ENCODE measurements around the gene KNDC1. TPM values are rescaled to one million over a fixed set of nuclear protein-coding genes. Genes with fewer than 3 reads are reported as not detected.
"Not testable (repeated sequence)": the region's sequence is repeated elsewhere in the genome, so short reads cannot be mapped to it uniquely, and the experiment has no call there.

Gene KNDC1
- total RNA-seq, 2 donors from 2014 or later, result 1.5 to 10.8 TPM

DNA sequence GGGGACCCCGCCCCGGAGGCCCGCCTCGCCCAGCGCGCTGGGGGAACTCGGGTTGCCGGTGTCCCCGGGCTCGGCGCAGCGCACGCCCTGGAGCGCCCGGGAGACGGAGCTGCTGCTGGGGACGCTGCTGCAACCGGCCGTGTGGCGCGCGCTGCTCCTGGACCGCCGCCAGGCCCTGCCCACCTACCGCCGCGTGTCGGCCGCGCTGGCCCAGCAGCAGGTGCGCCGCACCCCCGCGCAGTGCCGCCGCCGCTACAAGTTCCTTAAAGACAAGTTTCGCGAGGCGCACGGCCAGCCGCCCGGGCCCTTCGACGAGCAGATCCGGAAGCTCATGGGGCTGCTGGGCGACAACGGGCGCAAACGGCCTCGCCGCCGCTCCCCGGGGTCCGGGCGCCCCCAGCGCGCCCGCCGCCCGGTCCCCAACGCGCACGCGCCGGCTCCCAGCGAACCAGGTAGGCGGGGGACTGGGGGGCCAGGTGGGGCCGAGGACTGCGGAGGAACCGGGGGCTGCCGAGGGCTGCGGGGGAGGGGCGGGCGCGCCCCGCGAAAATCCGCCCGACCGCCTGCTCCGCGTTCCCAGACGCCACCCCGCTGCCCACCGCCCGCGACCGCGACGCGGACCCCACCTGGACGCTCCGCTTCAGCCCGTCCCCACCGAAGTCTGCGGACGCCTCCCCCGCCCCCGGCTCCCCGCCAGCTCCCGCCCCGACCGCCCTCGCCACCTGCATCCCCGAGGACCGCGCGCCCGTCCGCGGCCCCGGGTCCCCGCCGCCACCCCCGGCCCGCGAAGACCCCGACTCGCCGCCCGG, 70.6 kb downstream of the KNDC1 start:
- Histone ChIP-seq H3K9me3 (no peaks in the 10 kb centered on the region), H3K4me3 (peak overlapping the region in 1 of 2 donors; percentile 15), H3K36me3 (no peaks in the 10 kb centered on the region), H3K27me3 (replicated peaks; ENCODE audit: insufficient read depth) (peaks cover 33% of the 10 kb centered on the region), H3K27ac (no peak overlapping the region), H3K4me1 (replicated peaks) (no peaks in the 10 kb centered on the region)
- TF ChIP-seq, protein P1, sequence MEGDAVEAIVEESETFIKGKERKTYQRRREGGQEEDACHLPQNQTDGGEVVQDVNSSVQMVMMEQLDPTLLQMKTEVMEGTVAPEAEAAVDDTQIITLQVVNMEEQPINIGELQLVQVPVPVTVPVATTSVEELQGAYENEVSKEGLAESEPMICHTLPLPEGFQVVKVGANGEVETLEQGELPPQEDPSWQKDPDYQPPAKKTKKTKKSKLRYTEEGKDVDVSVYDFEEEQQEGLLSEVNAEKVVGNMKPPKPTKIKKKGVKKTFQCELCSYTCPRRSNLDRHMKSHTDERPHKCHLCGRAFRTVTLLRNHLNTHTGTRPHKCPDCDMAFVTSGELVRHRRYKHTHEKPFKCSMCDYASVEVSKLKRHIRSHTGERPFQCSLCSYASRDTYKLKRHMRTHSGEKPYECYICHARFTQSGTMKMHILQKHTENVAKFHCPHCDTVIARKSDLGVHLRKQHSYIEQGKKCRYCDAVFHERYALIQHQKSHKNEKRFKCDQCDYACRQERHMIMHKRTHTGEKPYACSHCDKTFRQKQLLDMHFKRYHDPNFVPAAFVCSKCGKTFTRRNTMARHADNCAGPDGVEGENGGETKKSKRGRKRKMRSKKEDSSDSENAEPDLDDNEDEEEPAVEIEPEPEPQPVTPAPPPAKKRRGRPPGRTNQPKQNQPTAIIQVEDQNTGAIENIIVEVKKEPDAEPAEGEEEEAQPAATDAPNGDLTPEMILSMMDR (IDR thresholded peaks at IDR 0.05), result no peak
- no peak for TF ChIP-seq POLR2AphosphoS5 (IDR thresholded peaks at IDR 0.05)
- TF ChIP-seq POLR2A (IDR thresholded peaks at IDR 0.05), result no peak
- no peak for DNase-seq (ENCODE audit: low spot score)
- 1% methylated on average over 52 of the region's 122 CpGs for WGBS
- intact Hi-C loops (cut with DNase I), result no loop called here

DNA sequence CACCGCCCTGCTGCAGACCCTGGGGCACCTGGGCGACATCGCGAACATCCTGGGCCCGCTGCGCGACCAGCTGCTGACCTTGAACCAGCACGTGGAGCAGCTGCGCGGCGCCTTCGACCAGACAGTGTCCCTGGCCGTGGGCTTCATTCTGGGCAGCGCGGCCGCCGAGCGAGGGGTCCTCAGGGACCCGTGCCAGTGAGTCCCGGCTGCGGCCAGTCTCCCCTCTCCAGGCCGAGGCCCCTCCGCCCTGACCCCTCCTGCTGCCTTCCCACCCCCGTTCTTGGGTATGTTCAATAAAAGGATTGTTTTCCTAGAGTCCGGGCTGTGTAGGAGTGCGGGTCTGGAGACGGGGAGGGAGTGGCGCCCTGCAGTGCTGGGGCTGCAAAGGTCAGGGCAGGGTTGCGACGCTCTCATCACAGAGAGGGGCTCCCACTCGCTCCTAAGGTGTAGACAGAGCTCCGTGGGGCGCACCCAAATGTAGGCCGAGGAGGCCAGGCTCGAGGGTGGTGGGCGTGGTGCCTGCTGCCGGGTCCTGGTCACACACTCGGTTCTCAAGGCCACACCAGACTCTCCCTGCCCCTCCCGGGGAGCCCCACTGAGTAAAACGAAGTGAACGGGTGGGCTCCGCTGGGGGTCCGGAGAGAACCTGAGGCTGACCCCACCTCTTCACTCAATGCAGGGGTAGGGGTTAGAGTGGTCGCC, 71.4 kb downstream of the KNDC1 start:
- no peak for DNase-seq (ENCODE audit: low spot score)
- peaks cover 40% of the 10 kb centered on the region for H3K27me3 ChIP-seq (replicated peaks; ENCODE audit: insufficient read depth)
- H3K36me3 ChIP-seq, result no peaks in the 10 kb centered on the region
- H3K9me3 ChIP-seq, result no peaks in the 10 kb centered on the region
- H3K27ac ChIP-seq, result no peak overlapping the region
- H3K4me1 ChIP-seq (replicated peaks), result peaks cover 3% of the 10 kb centered on the region
- WGBS, result 23% methylated on average over 44 of the region's 44 CpGs
- TF ChIP-seq, protein P1 (IDR thresholded peaks at IDR 0.05), result no peak
- no peak for TF ChIP-seq POLR2A (IDR thresholded peaks at IDR 0.05)
- no peak for TF ChIP-seq POLR2AphosphoS5 (IDR thresholded peaks at IDR 0.05)
- H3K4me3 ChIP-seq, result no peak overlapping the region
- intact Hi-C loops (cut with DNase I), result no loop called here

DNA sequence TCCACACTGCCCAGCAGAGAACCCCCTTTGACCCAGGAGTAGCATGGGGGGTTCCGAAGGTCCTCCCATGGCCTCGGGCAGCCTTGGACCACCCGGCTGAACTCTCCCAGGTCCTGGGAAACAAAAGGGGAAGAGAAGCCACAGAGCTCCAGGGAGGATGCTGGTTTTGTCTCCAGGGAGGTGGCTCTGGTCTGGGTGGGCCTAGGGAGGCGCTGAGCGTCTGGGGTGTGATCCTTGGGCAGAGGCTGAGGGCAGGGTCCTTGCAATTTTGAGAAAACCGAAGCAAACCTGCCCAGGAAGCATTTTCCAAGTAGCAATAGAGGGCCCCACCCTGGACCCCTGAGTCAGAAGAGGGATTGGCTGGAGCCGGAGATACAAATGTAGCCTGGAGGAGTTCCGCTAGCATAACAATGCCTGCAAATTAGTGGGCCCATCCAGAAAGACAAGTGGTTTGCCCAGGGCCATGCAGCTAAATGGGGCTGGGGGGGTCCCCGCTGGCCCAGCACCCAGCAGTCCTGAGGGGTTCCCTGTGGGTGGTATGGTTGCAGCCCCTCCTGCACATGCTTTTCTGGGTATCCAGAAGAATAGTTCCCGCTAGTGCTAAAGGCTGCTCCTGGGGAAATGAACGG, 72.0 kb downstream of the KNDC1 start:
- H3K27me3 ChIP-seq (replicated peaks; ENCODE audit: insufficient read depth), result peaks cover 42% of the 10 kb centered on the region
- intact Hi-C loops (cut with DNase I), result no loop called here

DNA sequence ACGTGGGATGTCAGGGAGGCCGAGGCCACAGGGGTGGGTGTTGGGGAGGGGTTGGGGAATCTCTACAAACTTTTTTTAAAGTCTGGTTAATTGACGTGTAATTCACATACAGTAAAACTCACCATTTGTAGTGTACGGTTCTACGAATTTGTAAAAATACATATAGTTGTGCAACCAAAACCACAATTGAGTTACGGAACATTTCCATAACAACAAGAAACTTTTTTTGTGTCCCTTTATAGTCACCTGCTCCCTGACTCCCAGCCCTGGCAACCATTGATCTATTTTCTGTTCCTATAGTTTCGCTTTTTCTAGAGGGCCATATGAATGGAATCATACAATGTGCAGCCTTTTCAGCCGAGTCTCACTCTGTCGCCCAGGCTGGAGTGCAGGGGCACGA, 74.8 kb downstream of the KNDC1 start:
- intact Hi-C loops (cut with DNase I); H3K9me3 ChIP-seq; DNase-seq (ENCODE audit: low spot score); H3K27ac ChIP-seq; H3K36me3 ChIP-seq; H3K4me3 ChIP-seq: not testable (repeated sequence)
- 66% methylated on average over 8 of the region's 10 CpGs for WGBS
- Histone ChIP-seq H3K4me1 (replicated peaks) (peaks cover 10% of the 10 kb centered on the region), H3K27me3 (replicated peaks; ENCODE audit: insufficient read depth) (peaks cover 62% of the 10 kb centered on the region)

More for the DNA sequence above, 72.0 kb downstream of the KNDC1 start:
- Histone ChIP-seq H3K4me3 (no peak overlapping the region), H3K9me3 (no peaks in the 10 kb centered on the region), H3K4me1 (replicated peaks) (peaks cover 9% of the 10 kb centered on the region), H3K36me3 (no peaks in the 10 kb centered on the region), H3K27ac (no peak overlapping the region)
- TF ChIP-seq POLR2AphosphoS5 (IDR thresholded peaks at IDR 0.05), result no peak
- no peak for TF ChIP-seq POLR2A (IDR thresholded peaks at IDR 0.05)
- TF ChIP-seq, protein P1 (IDR thresholded peaks at IDR 0.05), result no peak
- no peak for DNase-seq (ENCODE audit: low spot score)
- 58% methylated on average over 11 of the region's 11 CpGs for WGBS

DNA sequence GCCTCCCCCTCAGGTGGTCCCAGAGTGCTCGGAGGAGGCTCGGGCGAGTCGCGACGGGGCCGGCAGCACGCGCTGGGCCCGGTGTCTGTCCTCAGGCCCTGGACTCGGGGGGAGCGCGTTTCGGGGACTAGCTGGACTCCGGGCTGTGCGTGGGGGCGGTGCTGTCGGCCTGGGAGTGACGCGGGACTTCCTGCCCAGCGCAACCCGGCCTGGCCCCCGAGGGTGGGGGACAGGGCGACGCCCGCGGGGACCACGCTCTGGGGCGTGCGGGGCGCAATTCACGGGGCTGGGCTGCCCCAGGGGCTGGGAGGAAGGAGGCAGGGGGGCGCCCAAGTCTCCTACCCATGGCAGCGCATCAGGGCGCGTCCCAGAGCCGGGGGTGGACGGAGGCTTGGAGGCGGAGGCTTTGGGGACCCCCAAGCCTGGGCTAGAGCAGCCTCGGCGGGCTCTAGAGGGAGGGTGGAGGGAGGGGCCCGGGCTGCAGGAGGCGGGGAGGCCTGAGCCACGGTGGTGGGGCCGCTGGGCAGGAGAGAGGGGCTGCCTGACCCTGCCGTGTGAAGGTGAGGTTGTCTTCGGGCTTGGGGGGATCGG, 75.3 kb downstream of the KNDC1 start:
- WGBS, result 4% methylated on average over 28 of the region's 48 CpGs
- no peak overlapping the region for H3K4me3 ChIP-seq
- no peak for DNase-seq (ENCODE audit: low spot score)
- no peaks in the 10 kb centered on the region for H3K36me3 ChIP-seq
- no peak overlapping the region for H3K27ac ChIP-seq
- H3K4me1 ChIP-seq (replicated peaks), result peaks cover 10% of the 10 kb centered on the region
- TF ChIP-seq POLR2AphosphoS5 (IDR thresholded peaks at IDR 0.05) (no peak), POLR2A (IDR thresholded peaks at IDR 0.05) (no peak)
- TF ChIP-seq, protein P1 (IDR thresholded peaks at IDR 0.05), result no peak
- H3K27me3 ChIP-seq (replicated peaks; ENCODE audit: insufficient read depth), result peaks cover 60% of the 10 kb centered on the region
- no peaks in the 10 kb centered on the region for H3K9me3 ChIP-seq
- intact Hi-C loops (cut with DNase I), result no loop called here
